WI38 (cell line): ENCODE results near the gene FYN.
"Not testable (repeated sequence)": the region's sequence is repeated elsewhere in the genome, so short reads cannot be mapped to it uniquely, and the experiment has no call there.

Experiments
- H3K4me3 ChIP-seq: 2 replicates; pipeline ENCODE4 v1.5.1; 2011; ENCODE audit warnings: low read depth, mild to moderate bottlenecking, control low read depth, low read length
- TF ChIP-seq, protein P1 (sequence below): IDR thresholded peaks from 2 replicates; pipeline ENCODE4 v1.5.1; 2012; ENCODE audit warnings: low read depth, mild to moderate bottlenecking, control low read depth, low read length

FYN gene

DNA sequence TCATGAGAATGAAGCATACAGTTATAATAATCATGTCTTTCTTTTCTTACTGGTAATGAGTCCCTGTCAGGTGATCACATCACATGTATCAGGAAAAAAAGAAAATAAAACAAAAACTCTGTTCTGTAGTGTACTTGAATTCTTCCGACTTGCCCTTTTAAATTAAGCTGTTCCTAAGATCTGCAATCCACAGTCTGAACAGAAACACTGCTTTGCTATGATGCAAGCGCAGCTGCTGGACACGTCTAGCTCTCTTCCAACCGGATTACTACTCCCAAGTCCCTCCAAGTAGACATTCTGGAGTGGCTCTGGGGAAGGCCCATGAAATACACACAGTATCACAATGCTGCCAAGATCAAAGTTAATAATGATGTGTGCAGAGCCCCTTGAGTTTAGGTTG, 83.7 kb downstream of the FYN start:
- TF ChIP-seq, protein P1, sequence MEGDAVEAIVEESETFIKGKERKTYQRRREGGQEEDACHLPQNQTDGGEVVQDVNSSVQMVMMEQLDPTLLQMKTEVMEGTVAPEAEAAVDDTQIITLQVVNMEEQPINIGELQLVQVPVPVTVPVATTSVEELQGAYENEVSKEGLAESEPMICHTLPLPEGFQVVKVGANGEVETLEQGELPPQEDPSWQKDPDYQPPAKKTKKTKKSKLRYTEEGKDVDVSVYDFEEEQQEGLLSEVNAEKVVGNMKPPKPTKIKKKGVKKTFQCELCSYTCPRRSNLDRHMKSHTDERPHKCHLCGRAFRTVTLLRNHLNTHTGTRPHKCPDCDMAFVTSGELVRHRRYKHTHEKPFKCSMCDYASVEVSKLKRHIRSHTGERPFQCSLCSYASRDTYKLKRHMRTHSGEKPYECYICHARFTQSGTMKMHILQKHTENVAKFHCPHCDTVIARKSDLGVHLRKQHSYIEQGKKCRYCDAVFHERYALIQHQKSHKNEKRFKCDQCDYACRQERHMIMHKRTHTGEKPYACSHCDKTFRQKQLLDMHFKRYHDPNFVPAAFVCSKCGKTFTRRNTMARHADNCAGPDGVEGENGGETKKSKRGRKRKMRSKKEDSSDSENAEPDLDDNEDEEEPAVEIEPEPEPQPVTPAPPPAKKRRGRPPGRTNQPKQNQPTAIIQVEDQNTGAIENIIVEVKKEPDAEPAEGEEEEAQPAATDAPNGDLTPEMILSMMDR, result no peak
- no peak overlapping the region for H3K4me3 ChIP-seq

DNA sequence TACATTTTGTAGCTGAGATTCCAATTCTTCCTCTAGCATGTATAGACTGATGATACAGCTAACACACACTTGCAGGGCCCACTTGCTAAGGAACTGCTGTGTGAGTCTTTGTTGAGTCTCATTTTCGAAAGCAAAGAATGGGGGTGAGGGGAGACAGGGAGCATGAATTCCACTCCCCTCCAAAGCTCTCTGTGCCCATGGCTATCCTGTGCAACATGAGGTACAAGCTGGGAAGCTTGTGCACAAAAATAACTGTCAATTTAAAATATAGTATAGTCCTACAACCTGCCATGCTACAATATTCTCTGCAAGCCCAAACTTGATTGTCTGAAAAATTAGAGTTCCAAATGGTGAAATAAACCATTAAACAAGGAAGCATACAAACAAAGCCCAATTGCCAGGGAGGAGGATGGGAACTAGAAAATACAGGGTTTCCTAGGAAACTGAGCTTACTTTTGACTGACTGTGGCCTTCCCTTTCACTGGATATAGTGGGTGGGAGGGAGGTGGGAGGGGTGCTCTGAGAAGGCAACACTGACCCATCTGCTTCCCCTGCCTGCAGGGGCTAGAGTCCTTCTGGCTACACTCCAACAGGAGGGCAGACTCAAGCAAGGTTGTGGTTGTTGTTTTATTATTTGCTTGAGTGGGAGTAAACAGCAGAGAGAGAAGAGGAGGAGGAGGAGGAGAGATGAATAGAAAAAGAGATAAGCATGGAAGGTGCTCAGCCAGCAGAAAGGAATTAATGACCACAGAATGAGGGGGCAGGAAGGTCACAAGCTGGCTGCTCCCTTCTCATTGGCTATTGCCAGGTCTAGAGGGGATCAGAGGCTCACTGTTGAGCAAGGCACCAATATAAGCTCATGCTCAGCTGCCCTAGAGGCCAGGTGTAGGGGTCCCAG, 84.6 kb downstream of the FYN start:
- H3K4me3 ChIP-seq, result no peak overlapping the region
- TF ChIP-seq, protein P1, result no peak

DNA sequence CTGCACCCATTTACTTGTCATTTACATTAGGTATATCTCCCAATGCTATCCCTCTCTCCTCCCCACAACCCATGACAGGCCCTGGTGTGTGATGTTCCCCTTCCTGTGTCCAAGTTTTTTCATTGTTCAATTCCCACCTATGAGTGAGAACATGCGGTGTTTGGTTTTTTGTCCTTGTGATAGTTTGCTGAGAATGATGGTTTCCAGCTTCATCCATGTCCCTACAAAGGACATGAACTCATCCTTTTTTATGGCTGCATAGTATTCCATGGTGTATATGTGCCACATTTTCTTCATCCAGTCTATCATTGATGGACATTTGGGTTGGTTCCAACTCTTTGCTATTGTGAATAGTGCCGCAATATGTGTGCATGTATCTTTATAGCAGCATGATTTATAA, 87.1 kb downstream of the FYN start:
- not testable (repeated sequence) for H3K4me3 ChIP-seq

DNA sequence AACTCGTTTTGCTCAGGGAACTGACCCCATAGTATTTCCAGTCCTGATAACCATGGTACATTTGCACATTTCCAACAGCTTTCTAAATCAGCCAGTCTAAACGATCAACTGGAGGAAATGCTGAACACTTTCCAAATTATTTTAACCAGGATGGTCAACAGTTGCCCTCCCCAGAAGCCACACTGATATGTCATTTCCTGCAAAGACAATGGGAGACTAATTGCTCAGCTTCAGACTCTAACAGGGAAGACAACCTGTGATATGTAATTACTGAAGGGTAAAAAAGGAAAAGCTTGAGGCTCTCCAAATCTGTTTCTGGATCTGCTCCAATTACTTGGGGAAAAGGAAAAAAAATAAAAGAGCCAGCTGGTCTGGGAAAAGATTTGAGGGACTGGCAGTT, 88.8 kb downstream of the FYN start:
- TF ChIP-seq, protein P1, result no peak
- no peak overlapping the region for H3K4me3 ChIP-seq

DNA sequence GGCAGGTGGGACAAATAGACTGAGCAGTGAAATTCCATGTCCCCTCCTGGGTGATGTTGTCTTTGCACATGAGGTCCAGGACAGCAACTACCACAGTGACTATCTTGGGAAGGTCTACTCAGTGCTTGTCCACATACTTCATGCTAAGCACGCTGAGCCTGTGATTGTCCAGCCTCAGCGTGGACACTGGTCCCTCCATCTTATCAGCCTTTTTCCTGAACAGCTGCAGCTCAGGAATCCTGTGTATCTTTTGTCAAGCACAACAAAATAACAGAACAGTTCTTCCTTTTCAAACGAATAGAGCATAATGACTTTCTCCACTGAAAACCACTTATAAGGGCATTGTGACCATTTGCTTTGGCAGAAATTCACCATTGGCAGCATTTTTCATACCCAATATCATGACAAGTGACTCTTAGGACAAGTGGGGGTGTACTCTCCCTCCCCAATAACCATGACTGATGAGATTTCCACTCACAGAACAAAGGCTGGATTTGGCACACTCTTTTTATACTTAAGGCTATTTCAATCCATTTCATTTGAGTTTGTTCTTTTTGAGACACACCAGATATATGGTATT, 90.3 kb downstream of the FYN start:
- TF ChIP-seq, protein P1, result no peak
- H3K4me3 ChIP-seq, result no peak overlapping the region

DNA sequence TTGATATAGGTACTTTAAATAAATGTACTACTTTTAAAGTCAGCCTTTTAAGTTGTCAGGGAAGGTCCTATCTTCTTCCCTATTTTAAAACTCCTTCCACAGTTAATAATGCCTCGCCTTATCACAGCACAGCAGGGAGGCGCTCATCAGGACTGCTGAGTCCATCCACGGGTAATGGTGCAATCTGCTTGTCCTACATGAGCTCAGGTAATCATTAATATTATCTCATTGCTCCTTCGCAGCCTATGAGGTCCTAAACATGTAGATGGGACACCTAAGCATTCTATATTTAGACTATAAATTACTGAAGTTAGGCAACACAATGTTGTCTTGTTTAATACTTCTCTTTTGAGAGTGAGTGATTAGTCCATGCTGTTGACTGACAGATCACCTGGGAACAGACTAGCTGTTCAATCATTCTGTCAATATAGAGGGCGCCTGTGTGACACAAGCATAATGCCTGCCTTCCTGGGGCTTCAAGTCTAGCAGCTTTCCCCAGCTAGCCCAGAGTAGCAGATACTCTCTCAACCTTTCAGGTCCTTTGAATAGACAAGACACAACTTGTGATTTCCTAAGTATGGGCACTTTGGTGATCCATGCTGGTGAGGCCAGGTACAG, 91.0 kb downstream of the FYN start:
- TF ChIP-seq, protein P1, result no peak

DNA sequence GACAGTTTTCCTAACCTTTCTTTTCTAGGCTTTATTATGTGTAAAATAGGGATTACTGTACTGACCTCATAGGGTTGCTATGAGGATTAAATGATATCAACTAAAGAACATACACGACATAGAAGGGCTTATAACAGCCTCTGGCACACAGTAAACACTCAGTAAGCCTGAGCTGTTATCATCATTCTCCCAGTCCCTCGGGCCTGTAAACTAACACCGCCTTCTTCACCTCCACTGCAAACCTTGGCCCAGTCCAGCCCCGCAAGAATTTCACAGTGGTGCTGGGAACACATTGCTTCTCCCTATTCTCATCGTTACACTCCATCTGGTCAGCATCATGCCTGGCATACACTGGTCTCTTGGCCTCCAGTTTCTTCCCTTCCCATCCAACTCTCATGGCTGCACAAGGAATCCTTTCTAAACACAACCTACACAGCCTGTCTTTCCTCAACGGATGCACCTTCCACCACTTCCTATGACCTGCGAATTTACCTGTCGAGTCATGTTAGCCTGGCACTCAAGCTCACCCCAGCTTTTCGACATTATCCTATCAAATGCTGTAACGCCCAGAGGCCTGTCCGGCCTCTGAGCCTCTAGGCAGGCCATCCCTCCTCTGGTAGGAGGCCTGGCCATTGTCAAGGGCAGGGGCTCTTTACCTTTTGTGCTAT, 92.1 kb downstream of the FYN start:
- H3K4me3 ChIP-seq, result no peak overlapping the region

More for the DNA sequence above, 91.0 kb downstream of the FYN start:
- no peak overlapping the region for H3K4me3 ChIP-seq

More for the DNA sequence above, 92.1 kb downstream of the FYN start:
- TF ChIP-seq, protein P1, result no peak
